Myocyte (in vitro differentiated cells): ENCODE results near the gene USP36. TPM values are rescaled to one million over a fixed set of nuclear protein-coding genes. Genes with fewer than 3 reads are reported as not detected.
"Not testable (repeated sequence)": the region's sequence is repeated elsewhere in the genome, so short reads cannot be mapped to it uniquely, and the experiment has no call there.

ENCODE experiments used
- DNase-seq: peaks from one replicate; pipeline ENCODE4 v3.0.0-alpha.2; 2012; ENCODE audit warnings: low read depth
- total RNA-seq: library from RNA; depleted of rRNA; stranded (reverse); fragments of >200 nt; gene quantifications from 2 replicates; pipeline ENCODE4 v1.2.3, GENCODE V29; 2014

The USP36 gene
- total RNA-seq, 1 donor from 2014 or later, result 29.7 TPM

DNA sequence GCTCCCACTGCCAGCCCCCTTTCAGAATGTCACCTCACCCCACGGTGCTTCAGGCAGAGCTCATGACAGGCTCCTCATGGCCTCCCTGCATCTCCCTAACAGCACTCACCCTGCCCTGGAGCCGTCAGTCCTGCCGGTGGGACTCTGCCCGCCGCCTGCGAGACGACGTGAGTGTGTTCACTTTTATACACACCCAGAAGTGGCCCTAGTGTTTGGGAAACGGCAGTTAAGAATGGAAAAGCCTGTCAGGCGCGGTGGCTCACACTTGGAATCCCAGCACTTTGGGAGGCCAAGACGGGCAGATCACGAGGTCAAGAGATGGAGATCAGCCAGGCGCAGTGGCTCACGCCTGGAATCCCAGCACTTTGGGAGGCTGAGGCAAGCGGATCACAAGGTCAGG is 46.2 kb downstream of the USP36 start:
- DNase-seq, result no peak

GRCh38 chr17:78793968-78794367 is 46.6 kb downstream of the USP36 start:
- DNase-seq, result peak; percentile 39

DNA sequence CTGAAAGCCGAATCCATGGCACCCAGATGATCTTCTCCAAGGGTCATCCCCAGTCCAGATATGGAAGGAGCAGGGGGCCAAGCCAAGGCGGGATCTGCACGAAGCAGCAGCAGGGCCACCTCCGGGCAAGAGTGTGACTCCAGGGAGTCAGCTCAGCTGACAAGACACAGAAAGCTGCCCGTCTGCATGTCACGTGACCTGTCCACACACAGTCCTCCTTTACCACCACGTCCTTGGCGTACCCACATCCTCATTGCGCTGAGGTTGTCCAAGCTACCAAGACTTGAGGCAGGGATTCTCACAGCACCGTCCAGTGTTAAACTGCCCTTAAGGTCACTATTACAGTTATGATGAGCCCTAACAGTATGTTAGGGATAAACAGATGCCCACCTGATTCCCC is 47.2 kb downstream of the USP36 start:
- DNase-seq, result no peak

GRCh38 chr17:78791840-78792709 is 48.5 kb downstream of the USP36 start:
- DNase-seq, result peak; percentile 57

DNA sequence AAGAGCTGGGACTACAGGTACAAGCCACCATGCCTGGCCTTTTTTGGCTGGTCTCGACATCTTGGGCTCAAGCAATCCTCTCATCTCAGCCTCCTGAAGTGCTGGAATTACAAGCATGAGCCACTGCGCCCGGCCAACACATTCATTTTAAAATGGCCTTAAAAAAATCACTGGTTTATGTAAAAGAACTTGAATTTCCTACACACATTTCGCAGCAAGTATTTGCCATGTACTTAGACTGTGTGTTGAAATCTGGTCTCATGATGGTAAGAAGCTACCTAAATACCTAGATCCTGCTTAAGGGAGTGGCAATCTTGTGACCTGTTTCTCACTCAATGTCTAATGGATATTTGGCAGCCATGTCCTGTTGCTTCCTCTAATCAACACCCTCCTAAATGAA is 50.1 kb downstream of the USP36 start:
- DNase-seq, result no peak

- peak; percentile 89 for DNase-seq
These were observed 50.9 kb downstream of the USP36 start for GRCh38 chr17:78789663-78790181.

- DNase-seq, result no peak
These were observed 51.4 kb downstream of the USP36 start for GRCh38 chr17:78789149-78789662.

GRCh38 chr17:78788451-78788850 is 52.2 kb downstream of the USP36 start:
- no peak for DNase-seq

DNA sequence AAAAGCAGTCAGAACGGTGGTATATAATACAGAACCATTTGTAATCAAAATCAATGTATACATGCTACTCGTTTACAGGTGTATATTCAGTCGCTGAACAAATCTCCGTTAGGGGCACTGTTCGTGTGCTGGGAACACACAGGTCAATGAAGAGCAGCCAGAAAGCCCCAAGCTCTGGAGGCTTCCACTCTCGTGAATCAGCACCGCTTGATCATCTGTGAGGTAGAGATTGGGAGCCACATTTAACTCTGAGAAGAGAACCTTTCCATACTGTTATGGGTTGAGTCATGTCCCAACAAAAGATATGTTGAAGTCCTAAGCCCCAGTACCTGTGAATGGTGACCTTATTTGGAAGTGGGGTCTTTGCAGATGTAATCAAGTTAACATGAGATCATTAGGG is 53.2 kb downstream of the USP36 start:
- DNase-seq, result no peak

DNA sequence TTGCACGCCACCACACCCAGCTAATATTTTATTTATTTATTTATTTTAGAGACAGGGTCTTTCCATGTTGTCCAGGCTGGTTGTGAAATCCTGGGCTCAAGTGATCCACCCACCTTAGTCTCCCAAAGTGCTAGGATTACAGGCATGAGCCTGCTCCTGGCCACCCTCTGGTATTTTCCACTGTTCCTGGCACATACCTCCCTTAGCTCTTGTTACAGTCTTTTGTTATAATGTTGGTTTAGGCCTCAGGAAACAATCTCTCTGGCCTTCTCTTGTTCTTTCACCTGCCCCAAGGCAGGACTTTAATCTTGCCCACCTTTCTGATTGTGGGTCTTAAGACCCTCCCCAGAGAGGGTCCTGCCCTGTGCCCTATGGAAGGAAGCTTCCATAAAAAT is 55.0 kb downstream of the USP36 start:
- DNase-seq, result no peak

- no peak for DNase-seq
These were observed 55.5 kb downstream of the USP36 start for GRCh38 chr17:78785011-78785662.

DNA sequence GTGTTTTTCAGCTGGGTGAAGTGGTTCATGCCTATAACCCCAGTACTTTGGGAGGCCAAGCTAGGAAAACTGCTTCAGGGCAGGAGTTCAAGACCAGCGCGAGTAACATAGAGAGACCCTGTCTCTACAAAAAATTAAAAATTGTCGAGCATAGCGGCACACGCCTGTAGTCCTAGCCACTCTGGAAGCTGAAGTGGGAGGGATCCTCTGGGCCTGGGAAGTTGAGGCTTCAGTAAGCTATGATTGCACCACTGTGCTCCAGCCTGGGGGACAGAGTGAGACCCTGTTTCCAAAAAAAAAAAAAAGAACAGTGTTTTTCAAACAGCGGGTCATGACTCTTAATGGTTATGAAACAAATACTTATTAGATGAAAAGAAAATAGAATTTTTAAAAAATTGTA is 56.3 kb downstream of the USP36 start:
- DNase-seq, result no peak

- DNase-seq, result no peak
These were observed 56.8 kb downstream of the USP36 start for GRCh38 chr17:78783711-78784324.

DNA sequence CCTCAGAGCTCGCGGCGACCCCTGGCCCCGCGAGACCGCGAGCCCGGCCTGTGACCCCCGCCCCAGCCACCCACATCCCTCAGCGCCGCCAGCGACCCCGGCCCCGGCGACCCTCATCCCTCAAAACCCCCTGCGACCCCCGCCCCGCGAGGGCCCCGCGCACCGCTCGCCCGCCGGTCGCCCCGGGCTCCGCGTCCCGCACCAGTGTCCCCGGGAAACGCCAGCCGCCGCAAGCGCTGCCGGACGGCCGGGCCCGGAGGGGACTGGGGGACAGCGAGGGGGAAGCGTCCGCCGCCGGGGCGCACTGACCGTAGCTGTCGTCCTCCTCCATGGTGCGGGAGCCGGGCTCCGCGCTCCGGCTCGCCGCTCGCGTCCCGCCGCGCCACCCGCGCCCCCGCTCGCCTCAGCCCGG is 58.7 kb downstream of the USP36 start, which contains the start of gene CYTH1:
CYTH1 (minus strand) TSS at position 381 of the 412 bp plus-strand sequence; CDS start at position 331, 50 bp downstream.
- DNase-seq, result no peak

- peak; percentile 46 for DNase-seq
These were observed 59.3 kb downstream of the USP36 start for GRCh38 chr17:78781104-78781892.

GRCh38 chr17:78780335-78780734 is 60.3 kb downstream of the USP36 start:
- DNase-seq, result no peak

GRCh38 chr17:78779850-78780249 is 60.8 kb downstream of the USP36 start:
- DNase-seq, result peak; percentile 51

DNA sequence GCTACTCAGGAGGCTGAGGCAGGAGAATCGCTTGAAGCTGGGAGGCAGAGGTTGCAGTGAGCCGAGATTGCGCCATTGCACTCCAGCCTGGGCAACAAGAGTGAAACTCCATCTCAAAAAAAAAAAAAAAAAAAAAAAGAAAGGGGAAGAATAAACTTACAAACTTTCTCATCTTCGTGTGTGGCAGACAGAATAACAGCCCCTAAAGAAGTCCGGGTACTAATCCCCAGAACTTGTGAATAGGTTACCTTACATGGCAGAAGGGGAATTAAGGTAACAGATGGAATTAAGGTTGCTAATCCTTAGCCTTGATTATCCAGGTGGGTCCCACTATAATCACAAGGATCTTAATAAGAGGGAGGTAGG is 61.3 kb downstream of the USP36 start:
- DNase-seq, result not testable (repeated sequence)

DNA sequence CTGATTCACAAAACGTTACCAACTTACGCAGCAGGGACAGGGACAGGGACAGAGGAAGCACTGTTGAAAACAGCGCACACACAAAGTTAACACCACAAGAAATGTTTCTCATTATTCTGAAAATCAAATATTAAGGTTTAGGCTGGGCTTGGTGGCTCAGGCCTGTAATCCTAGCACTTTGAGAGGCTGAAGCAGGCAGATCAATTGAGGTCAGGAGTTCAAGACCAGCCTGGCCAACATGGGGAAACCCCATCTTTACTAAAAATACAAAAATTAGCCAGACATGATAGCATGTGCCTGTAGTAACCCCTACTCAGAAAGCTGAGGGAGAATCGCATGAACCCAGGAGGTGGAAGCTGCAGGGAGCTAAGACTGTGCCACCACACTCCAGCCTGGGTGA is 62.7 kb downstream of the USP36 start:
- no peak for DNase-seq

GRCh38 chr17:78774956-78775571 is 65.5 kb downstream of the USP36 start:
- DNase-seq, result no peak
